ENCODE data around the gene SNORC. TPM values are rescaled to one million over a fixed set of nuclear protein-coding genes. Genes with fewer than 3 reads are reported as not detected.

SNORC gene
- polyA plus RNA-seq, 3 donors: 0.61 TPM; not detected in 2

GRCh38 chr2:232879618-232880494 lies 9.8 kb downstream of the SNORC start:
- Histone ChIP-seq H3K27me3 (ENCODE audit: control insufficient read depth in 2 of 2, insufficient read depth in 2 of 2, low read length in 2 of 2) (peaks cover 8 to 23% of the 10 kb centered on the region in 2 donors), H3K79me2 (ENCODE audit: insufficient read depth, low read length) (no peaks in the 10 kb centered on the region), H3K9me3 (replicated peaks in 1 of 2; ENCODE audit: control insufficient read depth in 1 of 2, insufficient read depth in 1 of 2, low read length in 2 of 2) (no peaks in the 10 kb centered on the region), H3K27ac (ENCODE audit: low read depth in 1 of 2, low read length in 2 of 2) (no peak overlapping the region), H3K9ac (ENCODE audit: insufficient read depth, low read length, poor library complexity, severe bottlenecking) (no peak overlapping the region), H3K4me2 (replicated peaks; ENCODE audit: extremely low read depth, low read length, poor library complexity, severe bottlenecking) (no peak overlapping the region), H4K20me1 (ENCODE audit: insufficient read depth, low read length) (no peaks in the 10 kb centered on the region), H3K36me3 (replicated peaks in 1 of 2; ENCODE audit: control insufficient read depth in 1 of 2, insufficient read depth in 2 of 2, low read length in 2 of 2) (no peaks in the 10 kb centered on the region), H2AFZ (ENCODE audit: insufficient read depth, low read depth, low read length, poor library complexity, severe bottlenecking) (no peak overlapping the region), H3K4me3 (replicated peaks in 1 of 3; ENCODE audit: low read depth in 2 of 3, low read length in 3 of 3) (no peak overlapping the region), H3K4me1 (ENCODE audit: control insufficient read depth in 1 of 2, insufficient read depth in 2 of 2, low read length in 2 of 2) (peaks cover 4 to 16% of the 10 kb centered on the region in 2 donors)
- intact Hi-C loops (cut with micrococcal nuclease): no loop called here
- Mint-ChIP-seq H3K4me1 (peaks cover 8% of the 10 kb centered on the region), H3K36me3 (no peaks in the 10 kb centered on the region), H3K27me3 (ENCODE audit: low read depth in 3 of 3) (peaks cover 27 to 38% (median 31%) of the 10 kb centered on the region in 3 donors), H3K9me3 (peaks cover 0 to 7% (median 1%) of the 10 kb centered on the region in 7 donors), H3K4me3 (no peak overlapping the region), H3K27ac (no peak overlapping the region)
- DNase-seq: no peak
- TF ChIP-seq, protein P1, sequence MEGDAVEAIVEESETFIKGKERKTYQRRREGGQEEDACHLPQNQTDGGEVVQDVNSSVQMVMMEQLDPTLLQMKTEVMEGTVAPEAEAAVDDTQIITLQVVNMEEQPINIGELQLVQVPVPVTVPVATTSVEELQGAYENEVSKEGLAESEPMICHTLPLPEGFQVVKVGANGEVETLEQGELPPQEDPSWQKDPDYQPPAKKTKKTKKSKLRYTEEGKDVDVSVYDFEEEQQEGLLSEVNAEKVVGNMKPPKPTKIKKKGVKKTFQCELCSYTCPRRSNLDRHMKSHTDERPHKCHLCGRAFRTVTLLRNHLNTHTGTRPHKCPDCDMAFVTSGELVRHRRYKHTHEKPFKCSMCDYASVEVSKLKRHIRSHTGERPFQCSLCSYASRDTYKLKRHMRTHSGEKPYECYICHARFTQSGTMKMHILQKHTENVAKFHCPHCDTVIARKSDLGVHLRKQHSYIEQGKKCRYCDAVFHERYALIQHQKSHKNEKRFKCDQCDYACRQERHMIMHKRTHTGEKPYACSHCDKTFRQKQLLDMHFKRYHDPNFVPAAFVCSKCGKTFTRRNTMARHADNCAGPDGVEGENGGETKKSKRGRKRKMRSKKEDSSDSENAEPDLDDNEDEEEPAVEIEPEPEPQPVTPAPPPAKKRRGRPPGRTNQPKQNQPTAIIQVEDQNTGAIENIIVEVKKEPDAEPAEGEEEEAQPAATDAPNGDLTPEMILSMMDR (IDR thresholded peaks at IDR 0.05): no peak
- 96% methylated on average over 15 of the region's 21 CpGs for WGBS (ENCODE audit: insufficient coverage)

- TF ChIP-seq, protein P1 (IDR thresholded peaks at IDR 0.05): no peak
- Histone ChIP-seq H3K9me3 (replicated peaks in 1 of 2; ENCODE audit: control insufficient read depth in 1 of 2, insufficient read depth in 1 of 2, low read length in 2 of 2) (no peaks in the 10 kb centered on the region), H3K27me3 (ENCODE audit: control insufficient read depth in 2 of 2, insufficient read depth in 2 of 2, low read length in 2 of 2) (peaks cover 3 to 13% of the 10 kb centered on the region in 2 donors), H3K4me3 (replicated peaks in 1 of 3; ENCODE audit: low read depth in 2 of 3, low read length in 3 of 3) (no peak overlapping the region), H3K27ac (ENCODE audit: low read depth in 1 of 2, low read length in 2 of 2) (no peak overlapping the region), H3K79me2 (ENCODE audit: insufficient read depth, low read length) (no peaks in the 10 kb centered on the region), H3K4me1 (ENCODE audit: control insufficient read depth in 1 of 2, insufficient read depth in 2 of 2, low read length in 2 of 2) (peaks cover under 1 to 10% of the 10 kb centered on the region in 2 donors), H3K9ac (ENCODE audit: insufficient read depth, low read length, poor library complexity, severe bottlenecking) (no peak overlapping the region), H2AFZ (ENCODE audit: insufficient read depth, low read depth, low read length, poor library complexity, severe bottlenecking) (no peak overlapping the region), H3K36me3 (replicated peaks in 1 of 2; ENCODE audit: control insufficient read depth in 1 of 2, insufficient read depth in 2 of 2, low read length in 2 of 2) (no peaks in the 10 kb centered on the region), H4K20me1 (ENCODE audit: insufficient read depth, low read length) (no peaks in the 10 kb centered on the region), H3K4me2 (replicated peaks; ENCODE audit: extremely low read depth, low read length, poor library complexity, severe bottlenecking) (no peak overlapping the region)
- intact Hi-C loops (cut with micrococcal nuclease): no loop called here
- Mint-ChIP-seq H3K4me3 (no peak overlapping the region), H3K9me3 (peaks cover 0 to 1% (median 0%) of the 10 kb centered on the region in 7 donors), H3K27ac (no peak overlapping the region), H3K4me1 (no peaks in the 10 kb centered on the region), H3K27me3 (ENCODE audit: low read depth in 3 of 3) (peaks cover 20 to 28% (median 25%) of the 10 kb centered on the region in 3 donors), H3K36me3 (no peaks in the 10 kb centered on the region)
- 88% methylated on average over 1 of the region's 17 CpGs for WGBS (ENCODE audit: insufficient coverage)
- no peak for DNase-seq
Measured at GRCh38 chr2:232880764-232881351, 10.8 kb downstream of the SNORC start.

Data from CD14-positive monocyte (primary cell).